Neural crest cell (in vitro differentiated cells): ENCODE data around the gene TEX14. TPM values are rescaled to one million over a fixed set of nuclear protein-coding genes. Genes with fewer than 3 reads are reported as not detected.
"Not testable (repeated sequence)": the region's sequence is repeated elsewhere in the genome, so short reads cannot be mapped to it uniquely, and the experiment has no call there.

Experiments
- DNase-seq: peaks from one replicate; pipeline ENCODE4 v3.0.0; 2021; ENCODE audit warnings: low read depth, mixed read lengths, low spot score
- H3K27ac Mint-ChIP-seq: one replicate; pipeline ENCODE4 v1.8.0; 2021; ENCODE audit warnings: mild to moderate bottlenecking, mixed read lengths; ENCODE audit not compliant: unreplicated experiment
- H3K27me3 Mint-ChIP-seq: 2 replicates; pipeline ENCODE4 v1.8.0; 2021; ENCODE audit warnings: low read depth, mild to moderate bottlenecking, mixed read lengths
- H3K36me3 Mint-ChIP-seq: 2 replicates; pipeline ENCODE4 v1.8.0; 2021; ENCODE audit warnings: low read depth, mild to moderate bottlenecking, mixed read lengths
- H3K4me1 Mint-ChIP-seq: 2 replicates; pipeline ENCODE4 v1.8.0; 2021; ENCODE audit warnings: mixed read lengths
- H3K4me3 Mint-ChIP-seq: one replicate; pipeline ENCODE4 v1.8.0; 2021; ENCODE audit warnings: mild to moderate bottlenecking, mixed read lengths
- H3K9me3 Mint-ChIP-seq: 2 replicates; pipeline ENCODE4 v1.8.0; 2021; ENCODE audit warnings: mixed read lengths
- total RNA-seq: library from RNA; stranded (reverse); gene quantifications from 2 replicates; pipeline ENCODE4 v1.2.1, GENCODE V29; 2021
- TF ChIP-seq, protein P1 (sequence below): fragments of 200-600 bp; sonication (generic); conservative IDR thresholded peaks from 2 replicates; pipeline ENCODE4 v1.5.0; 2021; ENCODE audit warnings: antibody characterized with exemption, mild to moderate bottlenecking

The TEX14 gene
- total RNA-seq, 1 donor from 2014 or later, result 0.21 TPM

DNA sequence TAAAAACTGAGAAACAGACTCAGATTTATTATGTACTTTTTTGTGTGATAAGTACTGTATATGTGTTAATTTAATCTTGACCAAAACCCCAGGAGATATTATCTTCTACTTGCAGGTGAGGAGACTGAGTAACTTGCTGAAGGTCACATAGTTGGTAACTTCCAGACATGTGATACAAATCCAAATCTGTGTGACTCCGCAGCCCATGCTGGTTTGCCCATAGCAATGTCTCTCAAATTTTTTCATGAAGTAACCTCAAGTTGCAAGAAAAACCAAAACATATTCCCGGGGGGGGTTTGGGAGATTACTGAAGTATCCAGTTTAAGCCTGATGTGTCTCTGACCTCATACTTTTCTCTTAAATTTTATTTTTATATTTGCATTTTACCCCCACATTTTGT, 3.3 kb downstream of the TEX14 start:
- no peak overlapping the region for H3K27ac Mint-ChIP-seq
- no peak overlapping the region for H3K4me3 Mint-ChIP-seq
- peaks cover 16% of the 10 kb centered on the region for H3K4me1 Mint-ChIP-seq
- no peak for DNase-seq
- H3K36me3 Mint-ChIP-seq, result no peaks in the 10 kb centered on the region
- H3K27me3 Mint-ChIP-seq, result no peaks in the 10 kb centered on the region
- TF ChIP-seq, protein P1, sequence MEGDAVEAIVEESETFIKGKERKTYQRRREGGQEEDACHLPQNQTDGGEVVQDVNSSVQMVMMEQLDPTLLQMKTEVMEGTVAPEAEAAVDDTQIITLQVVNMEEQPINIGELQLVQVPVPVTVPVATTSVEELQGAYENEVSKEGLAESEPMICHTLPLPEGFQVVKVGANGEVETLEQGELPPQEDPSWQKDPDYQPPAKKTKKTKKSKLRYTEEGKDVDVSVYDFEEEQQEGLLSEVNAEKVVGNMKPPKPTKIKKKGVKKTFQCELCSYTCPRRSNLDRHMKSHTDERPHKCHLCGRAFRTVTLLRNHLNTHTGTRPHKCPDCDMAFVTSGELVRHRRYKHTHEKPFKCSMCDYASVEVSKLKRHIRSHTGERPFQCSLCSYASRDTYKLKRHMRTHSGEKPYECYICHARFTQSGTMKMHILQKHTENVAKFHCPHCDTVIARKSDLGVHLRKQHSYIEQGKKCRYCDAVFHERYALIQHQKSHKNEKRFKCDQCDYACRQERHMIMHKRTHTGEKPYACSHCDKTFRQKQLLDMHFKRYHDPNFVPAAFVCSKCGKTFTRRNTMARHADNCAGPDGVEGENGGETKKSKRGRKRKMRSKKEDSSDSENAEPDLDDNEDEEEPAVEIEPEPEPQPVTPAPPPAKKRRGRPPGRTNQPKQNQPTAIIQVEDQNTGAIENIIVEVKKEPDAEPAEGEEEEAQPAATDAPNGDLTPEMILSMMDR, result no peak
- H3K9me3 Mint-ChIP-seq, result no peaks in the 10 kb centered on the region

DNA sequence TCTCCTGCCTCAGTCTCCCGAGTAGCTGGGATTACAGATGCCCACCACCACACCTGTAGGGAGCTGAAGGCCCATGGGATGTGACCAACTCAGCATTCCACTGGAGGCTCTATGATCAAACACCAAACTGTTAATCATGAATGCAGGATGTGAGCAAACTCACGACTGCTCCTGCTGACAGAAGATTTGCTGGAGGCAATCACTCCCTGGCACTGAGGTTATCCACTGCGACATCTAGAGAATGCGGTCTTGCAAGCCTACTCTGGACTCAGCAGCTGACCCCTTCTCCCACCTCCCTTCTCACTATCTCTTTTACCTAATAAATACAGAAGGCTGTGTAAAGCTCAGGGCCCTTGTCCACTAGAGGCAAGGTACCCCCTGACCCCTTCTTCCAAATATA, 4.9 kb downstream of the TEX14 start:
- no peak overlapping the region for H3K4me3 Mint-ChIP-seq
- H3K27me3 Mint-ChIP-seq, result no peaks in the 10 kb centered on the region
- no peak for DNase-seq
- no peaks in the 10 kb centered on the region for H3K9me3 Mint-ChIP-seq
- TF ChIP-seq, protein P1, result no peak
- no peak overlapping the region for H3K27ac Mint-ChIP-seq
- no peaks in the 10 kb centered on the region for H3K36me3 Mint-ChIP-seq
- H3K4me1 Mint-ChIP-seq, result peaks cover under 1% of the 10 kb centered on the region

DNA sequence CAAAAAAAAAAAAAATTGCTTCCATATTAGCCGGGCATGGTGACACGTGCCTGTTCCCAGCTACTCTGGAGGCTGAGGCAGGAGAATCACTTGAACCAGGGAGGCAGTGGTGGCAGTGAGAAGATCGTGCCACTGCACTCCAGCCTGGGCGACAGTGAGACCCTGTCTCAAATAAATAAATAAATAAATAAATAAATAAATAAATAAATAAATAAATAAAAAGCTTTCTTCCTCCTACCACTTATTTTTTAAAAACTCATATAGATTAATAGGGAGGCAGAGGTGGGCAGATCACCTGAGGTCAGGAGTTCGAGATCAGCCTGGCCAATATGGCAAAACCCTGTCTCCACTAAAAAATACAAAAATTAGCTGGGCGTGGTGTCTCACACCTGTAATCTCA, 7.4 kb downstream of the TEX14 start:
- H3K27ac Mint-ChIP-seq, DNase-seq, H3K4me3 Mint-ChIP-seq, H3K27me3 Mint-ChIP-seq, H3K9me3 Mint-ChIP-seq, H3K36me3 Mint-ChIP-seq: not testable (repeated sequence)
- H3K4me1 Mint-ChIP-seq, result peaks cover 11% of the 10 kb centered on the region

DNA sequence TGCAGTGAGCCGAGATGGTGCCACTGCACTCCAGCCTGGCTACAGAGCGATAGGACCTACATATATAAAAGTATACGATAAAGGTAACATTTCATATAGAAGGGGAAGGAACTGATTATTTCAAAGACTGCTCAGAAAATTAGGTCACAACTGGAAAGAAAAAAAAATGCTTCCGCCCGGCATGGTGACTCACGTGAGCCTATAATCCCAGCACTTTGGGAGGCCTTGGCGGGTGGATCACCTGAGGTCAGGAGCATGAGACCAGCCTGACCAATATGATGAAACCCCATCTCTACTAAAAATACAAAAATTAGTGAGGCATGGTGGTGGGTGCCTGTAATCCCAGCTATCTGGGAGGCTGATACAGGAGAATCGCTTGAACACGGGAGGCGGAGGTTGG, 7.8 kb downstream of the TEX14 start:
- TF ChIP-seq, protein P1, result no peak
- no peaks in the 10 kb centered on the region for H3K36me3 Mint-ChIP-seq
- peaks cover 16% of the 10 kb centered on the region for H3K4me1 Mint-ChIP-seq
- no peak overlapping the region for H3K4me3 Mint-ChIP-seq
- DNase-seq, result no peak
- H3K27me3 Mint-ChIP-seq, result no peaks in the 10 kb centered on the region
- no peak overlapping the region for H3K27ac Mint-ChIP-seq
- H3K9me3 Mint-ChIP-seq, result no peaks in the 10 kb centered on the region

DNA sequence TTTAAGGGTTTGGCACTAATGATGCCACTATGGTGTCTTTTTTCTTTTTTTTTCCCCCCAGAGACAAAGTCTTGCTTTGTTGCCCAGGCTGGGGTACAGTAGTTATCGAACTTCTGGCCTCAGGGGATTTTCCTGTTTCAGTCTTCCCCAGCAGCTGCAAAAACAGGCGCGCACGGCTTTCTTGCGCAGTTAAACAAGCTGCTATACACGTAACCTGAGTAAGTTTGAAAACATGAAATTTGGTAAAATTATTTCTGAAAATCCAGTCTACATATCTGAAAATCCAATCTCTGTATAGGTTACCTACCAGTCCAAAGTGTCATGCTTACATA, 11.8 kb downstream of the TEX14 start:
- no peaks in the 10 kb centered on the region for H3K27me3 Mint-ChIP-seq
- H3K36me3 Mint-ChIP-seq, result no peaks in the 10 kb centered on the region
- no peaks in the 10 kb centered on the region for H3K9me3 Mint-ChIP-seq
- H3K27ac Mint-ChIP-seq, result no peak overlapping the region
- peaks cover 16% of the 10 kb centered on the region for H3K4me1 Mint-ChIP-seq
- H3K4me3 Mint-ChIP-seq, result peak overlapping the region; percentile 29
- TF ChIP-seq, protein P1, result no peak
- DNase-seq, result no peak

DNA sequence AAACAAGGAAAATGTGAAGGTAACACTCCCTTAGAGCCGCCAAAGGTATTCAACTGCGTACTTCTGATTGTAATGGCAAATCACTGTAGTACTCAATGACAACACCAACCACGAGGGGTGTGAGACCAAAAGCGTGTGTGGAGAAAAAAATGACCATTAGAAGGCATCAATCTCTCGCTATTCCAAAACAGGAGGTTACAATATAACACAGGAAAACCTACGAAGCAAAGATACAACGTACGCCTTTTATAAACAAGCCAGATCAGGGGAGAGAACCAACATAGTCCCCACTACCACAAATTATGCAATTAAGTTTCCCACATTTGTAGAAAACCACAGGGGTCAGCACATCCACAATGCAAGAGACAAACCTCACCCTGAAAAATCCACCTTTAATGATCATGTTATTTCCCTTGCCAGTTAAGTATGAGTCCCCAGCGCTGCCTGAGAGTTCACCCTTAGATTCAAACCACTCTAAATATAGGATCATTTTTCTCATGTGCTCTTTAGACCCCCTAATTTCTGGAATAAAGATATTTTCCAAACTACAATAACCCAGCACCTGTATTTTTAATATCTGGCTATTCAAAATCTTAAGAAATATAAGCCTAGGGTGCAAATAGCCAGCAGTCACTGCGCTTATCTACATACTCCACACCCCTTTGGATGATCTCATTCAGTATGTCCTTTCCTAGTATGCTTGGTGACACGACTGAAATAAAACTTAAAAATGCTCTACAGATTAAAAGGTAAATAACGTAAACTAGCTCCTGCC, 12.4 kb downstream of the TEX14 start:
- H3K36me3 Mint-ChIP-seq, result no peaks in the 10 kb centered on the region
- peak overlapping the region; percentile 47 for H3K27ac Mint-ChIP-seq
- H3K4me3 Mint-ChIP-seq, result peak overlapping the region; percentile 29
- TF ChIP-seq, protein P1, result no peak
- H3K9me3 Mint-ChIP-seq, result no peaks in the 10 kb centered on the region
- no peaks in the 10 kb centered on the region for H3K27me3 Mint-ChIP-seq
- peaks cover 16% of the 10 kb centered on the region for H3K4me1 Mint-ChIP-seq
- DNase-seq, result no peak

DNA sequence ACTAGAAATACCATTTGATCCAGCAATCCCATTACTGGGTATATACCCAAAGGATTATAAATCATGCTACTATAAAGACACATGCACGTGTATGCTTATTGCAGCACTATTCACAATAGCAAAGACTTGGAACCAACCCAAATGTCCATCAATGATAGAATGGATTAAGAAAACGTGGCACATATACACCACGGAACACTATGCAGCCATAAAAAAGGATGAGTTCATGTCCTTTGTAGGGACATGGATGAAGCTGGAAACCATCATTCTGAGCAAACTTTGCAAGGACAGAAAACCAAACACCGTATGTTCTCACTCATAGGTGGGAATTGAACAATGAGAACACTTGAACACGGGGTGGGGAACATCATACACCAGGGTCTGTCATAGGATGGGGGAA, 13.6 kb downstream of the TEX14 start:
- H3K4me1 Mint-ChIP-seq, result peaks cover 16% of the 10 kb centered on the region
- not testable (repeated sequence) for H3K4me3 Mint-ChIP-seq, H3K27ac Mint-ChIP-seq, H3K27me3 Mint-ChIP-seq, H3K36me3 Mint-ChIP-seq, H3K9me3 Mint-ChIP-seq, DNase-seq
